Myocyte (in vitro differentiated cells): ENCODE results near the gene LRRTM2. TPM values are rescaled to one million over a fixed set of nuclear protein-coding genes. Genes with fewer than 3 reads are reported as not detected.
"Not testable (repeated sequence)": the region's sequence is repeated elsewhere in the genome, so short reads cannot be mapped to it uniquely, and the experiment has no call there.

Source experiments
- DNase-seq: peaks from one replicate; pipeline ENCODE4 v3.0.0-alpha.2; 2012; ENCODE audit warnings: low read depth
- polyA plus RNA-seq: library from polyadenylated mRNA; unstranded; fragments of >200 nt; gene quantifications from one replicate; pipeline ENCODE4 v1.2.1, GENCODE V29; 2012; ENCODE audit warnings: missing spikeins
- total RNA-seq: library from RNA; depleted of rRNA; stranded (reverse); fragments of >200 nt; gene quantifications from 2 replicates; pipeline ENCODE4 v1.2.3, GENCODE V29; 2014

LRRTM2 gene, protein sequence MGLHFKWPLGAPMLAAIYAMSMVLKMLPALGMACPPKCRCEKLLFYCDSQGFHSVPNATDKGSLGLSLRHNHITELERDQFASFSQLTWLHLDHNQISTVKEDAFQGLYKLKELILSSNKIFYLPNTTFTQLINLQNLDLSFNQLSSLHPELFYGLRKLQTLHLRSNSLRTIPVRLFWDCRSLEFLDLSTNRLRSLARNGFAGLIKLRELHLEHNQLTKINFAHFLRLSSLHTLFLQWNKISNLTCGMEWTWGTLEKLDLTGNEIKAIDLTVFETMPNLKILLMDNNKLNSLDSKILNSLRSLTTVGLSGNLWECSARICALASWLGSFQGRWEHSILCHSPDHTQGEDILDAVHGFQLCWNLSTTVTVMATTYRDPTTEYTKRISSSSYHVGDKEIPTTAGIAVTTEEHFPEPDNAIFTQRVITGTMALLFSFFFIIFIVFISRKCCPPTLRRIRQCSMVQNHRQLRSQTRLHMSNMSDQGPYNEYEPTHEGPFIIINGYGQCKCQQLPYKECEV
- not detected in 2 replicates for total RNA-seq
- polyA plus RNA-seq: 0.24 TPM

DNA sequence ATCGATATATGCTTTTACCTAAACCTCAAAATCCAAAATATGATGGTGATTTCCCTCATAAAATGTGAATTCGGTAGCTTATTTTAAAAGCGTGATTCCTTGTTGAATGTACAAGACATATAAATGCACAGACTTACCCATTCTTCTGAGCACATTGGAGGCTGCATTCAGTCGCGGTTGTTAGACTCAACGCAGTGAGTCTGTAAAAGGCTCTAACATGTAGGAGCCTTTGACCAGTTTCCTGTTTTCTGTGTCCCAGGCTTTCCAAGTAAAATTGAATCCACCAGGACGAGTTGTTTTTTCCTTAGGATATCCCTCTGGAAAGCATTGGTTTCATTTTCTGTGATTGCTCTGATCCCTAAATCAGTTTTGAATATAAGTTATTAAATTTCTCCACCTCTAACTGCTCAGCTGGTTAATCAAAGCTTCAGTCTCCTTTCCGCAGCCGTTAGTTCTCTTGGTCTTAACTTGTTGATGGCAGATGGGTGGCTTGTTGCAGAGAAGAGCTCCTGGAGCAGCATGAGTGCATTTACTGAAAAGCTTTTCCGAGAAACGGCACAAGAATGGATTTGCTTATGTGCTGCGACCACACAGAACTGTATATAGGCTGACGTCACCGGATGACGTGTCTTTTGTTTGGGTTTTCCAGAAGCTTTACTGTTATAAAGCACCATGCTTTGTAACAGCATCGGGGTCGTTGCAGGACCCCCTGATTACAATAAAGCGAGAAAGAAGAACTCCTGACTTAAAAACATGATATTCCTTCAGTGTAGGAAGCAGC is at the start of gene LRRTM2:
Gene LRRTM2 (minus strand): TSS at position 565 of the 781 bp plus-strand sequence. CDS start 424 bp downstream, at position 141.
- DNase-seq: no peak

DNA sequence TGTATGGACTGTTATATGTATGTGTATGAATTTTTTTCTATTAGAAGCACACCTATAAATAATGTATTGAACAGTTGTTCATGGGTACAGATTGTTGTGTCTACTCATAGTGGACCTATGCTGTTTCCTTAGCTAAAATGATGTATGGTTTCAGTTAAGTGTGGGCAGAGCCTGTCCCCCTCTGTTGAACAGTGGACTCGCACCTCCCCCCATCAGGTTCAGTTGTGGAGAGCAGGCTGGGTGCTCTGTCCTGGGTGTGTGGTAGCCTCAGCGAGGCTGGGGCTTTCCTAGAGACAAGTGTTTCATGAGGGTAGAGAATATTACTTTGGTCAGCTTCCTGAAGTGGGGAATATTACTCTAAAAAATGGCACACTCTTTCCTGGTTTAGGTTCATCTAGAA is 47.4 kb upstream of the LRRTM2 start:
- no peak for DNase-seq

DNA sequence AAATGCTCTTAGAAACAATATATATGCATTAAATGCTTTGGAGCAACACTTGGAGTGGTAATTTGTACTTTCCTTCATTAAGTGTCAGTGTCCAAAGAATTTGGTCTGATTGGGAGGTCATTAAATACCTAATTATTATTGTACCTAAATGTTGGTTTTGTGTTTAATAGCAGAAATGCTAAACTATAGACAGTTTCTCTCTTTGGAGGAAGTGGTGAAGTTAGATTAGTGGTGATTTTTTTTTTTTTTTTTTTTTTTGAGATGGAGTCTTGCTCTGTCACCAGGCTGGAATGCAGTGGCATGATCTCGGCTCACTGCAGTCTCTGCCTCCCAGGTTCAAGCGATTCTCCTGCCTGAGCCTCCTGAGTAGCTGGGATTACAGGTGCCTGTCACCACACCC is 46.2 kb upstream of the LRRTM2 start:
- DNase-seq: not testable (repeated sequence)

DNA sequence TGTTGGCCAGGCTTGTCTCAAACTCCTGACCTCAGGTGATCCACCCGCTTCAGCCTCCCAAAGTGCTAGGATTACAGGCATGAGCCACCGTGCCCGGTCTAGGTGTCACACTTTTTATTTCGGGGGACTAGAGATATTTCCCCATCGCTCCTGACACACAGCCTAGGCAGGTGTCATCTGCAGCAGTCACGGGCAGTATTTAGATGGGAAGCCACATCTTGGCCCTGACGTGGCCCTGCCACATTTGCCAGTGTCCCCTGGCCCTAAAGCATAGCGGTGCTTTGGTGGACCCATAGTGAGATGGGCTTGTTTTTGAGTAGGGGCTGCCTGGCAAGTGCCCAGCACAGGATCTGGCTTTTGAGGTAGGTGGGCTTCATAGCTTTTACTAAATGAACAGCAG is 45.0 kb upstream of the LRRTM2 start:
- DNase-seq: no peak

DNA sequence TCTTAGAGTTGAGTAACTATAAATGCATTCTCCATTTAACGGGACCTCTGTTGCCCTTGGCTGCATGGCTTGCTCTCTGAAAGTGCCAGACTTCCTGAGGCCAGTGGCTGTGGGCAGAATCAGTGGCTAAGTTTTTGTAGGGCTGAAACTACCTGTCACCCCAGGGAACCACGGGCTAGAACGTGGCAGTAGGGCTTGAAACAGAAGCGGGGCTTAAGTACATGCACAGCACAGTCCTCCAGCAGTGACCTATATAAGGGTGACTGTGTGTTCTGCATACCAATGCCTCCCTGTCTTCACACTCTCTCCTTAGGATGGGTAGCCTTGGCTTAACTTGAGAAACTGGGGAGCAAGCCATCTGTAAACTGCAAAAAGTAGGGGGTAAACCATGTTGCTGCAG is 43.6 kb upstream of the LRRTM2 start:
- DNase-seq: no peak

DNA sequence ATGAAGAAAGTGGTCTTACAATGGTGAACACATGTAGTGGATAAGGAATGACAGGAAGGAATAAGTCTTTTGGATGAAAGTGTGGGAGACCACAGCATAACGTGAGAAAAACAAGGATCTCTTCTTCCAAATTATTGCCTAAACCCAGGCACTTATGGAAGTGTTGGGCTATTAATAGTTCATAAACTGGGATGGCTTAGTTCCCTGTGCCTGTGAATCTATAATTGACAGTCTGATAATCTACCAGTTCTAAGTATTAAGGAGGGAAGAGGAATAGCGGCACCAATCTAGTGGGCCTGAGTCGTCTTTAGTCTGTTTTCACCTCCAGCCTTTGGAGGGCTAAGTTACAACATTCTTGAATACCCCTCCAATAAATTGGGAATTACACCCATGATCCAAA is 39.2 kb upstream of the LRRTM2 start:
- DNase-seq: no peak

DNA sequence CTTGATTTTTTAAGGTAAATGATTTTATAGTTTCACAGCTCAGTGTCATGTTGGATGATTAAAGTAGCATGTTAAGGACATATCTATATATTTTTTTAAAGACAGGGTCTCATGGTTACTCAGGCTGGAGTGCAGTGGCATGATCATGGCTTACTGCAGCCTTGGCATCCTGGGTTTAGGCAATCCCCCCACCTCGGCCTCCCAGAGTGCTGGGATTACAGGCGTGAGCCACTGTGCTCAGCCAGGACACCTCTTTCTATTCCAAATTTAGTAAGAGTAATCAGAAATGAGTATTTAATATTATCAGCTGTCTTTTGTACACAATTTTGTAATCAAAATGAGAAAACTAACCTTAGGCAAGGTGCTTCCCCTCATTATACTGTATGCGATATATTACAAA is 38.6 kb upstream of the LRRTM2 start:
- no peak for DNase-seq

DNA sequence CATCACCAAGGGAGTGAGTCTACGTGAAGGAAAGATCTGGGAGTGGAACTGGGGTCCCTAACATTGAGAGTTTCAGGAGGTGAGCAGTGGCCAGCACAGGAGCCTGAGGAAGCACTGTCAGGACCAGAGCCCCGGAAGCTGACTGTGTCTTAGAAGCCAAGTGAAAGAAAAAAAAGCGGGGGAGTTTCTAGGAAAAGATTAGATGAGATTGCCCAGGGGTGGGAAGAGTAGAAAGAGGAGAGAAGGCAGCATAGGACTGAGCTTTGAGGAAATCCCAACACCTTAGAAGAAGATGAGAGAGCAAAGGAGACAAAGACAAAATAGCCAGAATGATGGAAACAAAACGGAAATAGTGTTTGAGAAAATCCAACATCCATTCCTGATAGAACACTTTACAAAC is 37.0 kb upstream of the LRRTM2 start:
- DNase-seq: no peak

DNA sequence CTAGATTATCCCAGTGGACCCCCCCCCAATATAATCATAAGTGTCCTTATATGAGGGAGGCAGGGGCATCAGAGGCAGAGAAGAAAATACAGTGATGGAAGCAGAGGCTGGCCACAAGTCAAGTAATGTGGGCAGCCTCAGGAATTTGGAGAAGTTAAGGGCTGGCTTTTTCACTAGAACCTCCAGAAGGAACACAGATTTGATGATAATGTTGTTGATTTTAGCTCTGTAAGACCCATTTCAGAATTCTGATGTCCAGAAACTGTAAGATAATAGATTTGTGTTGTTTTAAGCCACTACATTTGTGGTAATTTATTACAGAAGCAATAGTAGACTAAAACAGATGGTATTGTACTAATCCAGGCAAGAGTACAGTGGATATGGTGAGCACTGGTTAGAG is 36.3 kb upstream of the LRRTM2 start:
- peak; percentile 38 for DNase-seq

DNA sequence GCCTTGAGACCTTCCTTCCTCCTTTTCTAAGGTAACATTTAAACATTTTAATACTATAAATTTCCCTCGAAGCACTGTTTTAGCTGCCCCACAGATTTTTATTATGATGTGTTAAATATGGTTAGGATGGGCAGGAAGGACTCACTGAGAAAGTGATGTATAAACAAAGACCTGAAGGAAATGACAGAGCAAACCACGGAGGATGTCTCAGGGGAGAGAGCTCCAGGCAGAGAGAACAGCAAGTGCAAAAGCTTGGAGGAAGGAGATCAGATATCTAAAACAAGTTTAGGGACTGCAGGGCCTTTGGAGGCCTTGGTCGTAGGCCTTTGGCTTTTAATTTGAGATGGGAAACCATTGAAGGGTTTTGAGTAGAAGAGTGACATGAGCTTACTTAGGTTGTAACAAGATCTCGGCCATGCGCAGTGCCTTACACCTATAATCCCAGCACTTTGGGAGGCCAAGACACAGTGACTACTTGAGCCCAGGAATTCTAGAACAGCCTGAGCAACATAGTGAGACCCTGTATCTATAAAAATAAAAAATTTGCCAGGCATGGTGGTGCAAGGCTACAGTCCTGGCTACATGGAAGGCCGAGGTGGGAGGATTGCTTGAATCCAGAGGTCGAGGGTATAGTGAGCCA is 35.5 kb upstream of the LRRTM2 start:
- peak; percentile 60 for DNase-seq

DNA sequence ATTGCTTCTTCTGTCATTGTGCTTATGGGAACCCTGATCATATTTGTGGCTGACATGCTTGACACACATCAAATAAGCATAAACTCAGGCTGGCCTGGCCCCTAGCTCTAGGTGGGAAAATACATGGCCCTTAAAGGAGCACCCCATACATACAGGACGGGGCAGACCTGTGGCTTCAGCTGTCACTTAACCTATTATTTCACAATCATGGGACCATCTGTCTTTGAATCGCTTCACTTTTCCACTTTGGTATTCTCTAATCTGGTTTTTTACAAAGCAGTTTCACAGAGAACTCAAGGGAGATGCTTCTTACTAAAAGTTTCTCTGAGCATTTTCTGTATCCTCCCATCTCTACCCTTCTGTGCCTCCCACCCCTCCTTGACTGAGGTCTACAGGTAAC is 34.6 kb upstream of the LRRTM2 start:
- no peak for DNase-seq

DNA sequence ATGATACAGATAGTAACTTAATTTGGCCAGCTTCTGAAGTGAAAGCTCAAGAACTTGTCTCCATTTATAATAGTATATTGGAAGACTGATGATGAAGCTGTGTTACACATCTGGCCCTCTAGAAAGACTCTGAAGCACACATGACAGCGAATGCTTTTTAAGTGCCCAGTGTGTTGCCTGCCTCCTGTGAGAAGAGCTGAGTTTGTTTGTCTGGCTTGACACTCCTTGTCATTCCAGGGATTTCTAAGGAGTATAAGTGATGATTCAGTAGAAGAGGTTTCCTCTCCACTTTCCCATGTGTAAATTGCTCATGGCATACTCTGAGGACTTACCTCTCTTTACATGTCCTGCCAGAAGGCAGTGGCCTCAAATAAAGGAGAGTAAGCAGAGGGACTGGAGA is 30.4 kb upstream of the LRRTM2 start:
- DNase-seq: peak; percentile 68

DNA sequence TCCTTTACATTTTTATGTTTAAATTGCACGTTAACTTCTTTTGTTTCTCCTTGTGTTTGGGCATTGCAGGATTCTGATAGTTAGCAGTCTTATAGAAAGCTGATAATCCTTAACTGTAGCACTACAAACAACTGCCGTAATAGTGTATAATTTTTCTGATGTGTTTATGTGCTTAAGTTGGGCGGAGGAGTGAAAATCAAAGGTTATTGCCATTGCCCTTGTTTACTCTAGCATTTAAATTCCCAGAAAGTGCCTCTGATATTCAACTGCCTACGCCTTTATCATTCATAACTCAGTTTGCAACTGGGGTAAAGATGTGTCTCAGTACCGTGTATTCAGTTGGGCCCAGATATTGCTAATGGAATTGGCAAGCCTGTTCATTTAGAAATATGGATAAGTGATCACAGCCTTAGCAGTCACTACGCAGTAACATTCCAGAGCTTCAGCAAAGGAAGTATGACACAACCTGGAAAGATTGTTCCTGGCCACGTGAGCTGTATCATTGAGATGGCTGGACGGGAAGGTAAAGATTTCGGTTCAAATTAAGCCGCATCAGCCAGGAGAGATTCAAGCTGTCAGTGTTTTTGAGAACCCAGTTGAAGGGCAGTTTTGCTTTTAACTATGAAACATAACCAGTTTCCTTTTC is 28.1 kb upstream of the LRRTM2 start:
- no peak for DNase-seq

DNA sequence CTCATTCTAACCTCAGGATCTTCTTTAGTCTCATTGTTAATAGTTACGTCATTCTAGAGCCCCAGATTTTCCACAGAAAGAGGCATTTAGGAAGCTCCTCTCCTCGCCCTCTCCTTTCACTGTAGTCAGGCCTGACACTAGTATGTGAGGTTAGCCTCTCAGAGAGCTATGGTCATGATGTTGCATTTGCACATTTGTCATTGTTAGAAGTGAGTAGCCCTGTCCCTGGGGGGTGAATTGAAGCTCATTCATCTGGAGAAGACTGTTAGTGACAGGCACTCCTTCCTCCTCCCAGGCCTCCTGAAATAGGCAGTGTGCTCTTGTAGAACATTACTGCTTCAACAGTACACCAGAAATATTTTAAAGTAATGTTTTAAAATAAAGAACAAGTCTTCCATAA is 26.6 kb upstream of the LRRTM2 start:
- DNase-seq: peak; percentile 10

DNA sequence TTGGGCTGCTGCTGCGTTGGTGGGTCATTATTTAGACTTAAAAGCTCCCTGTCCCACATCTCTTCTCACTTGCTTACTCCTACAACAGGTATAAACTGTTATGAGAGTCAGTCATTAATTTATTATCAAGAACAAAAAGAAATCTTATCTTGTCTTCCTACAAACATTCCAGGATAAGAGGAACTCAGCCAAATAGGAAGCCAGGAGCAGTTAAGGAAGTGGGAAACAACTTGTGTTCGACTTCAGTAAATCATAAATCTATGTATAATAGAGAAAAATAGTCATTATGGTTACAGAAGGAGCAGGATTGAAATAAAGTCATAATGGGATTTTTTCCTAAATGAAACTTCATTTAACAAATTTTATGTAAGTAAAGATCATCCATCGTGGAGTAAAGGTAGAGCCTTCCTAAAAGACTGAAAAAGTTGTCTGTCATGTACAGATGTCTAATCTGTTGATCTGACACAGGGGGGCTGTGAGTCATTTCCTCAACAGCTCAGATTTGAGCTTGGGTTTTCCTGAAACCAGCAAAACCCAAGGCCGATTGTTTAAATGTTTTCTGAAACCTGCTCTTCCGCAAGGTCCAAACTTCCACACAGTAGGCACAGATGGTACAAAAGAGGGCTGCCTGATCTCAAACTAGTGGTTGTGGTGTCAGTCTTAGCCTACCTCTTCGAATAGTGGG is 25.3 kb upstream of the LRRTM2 start:
- DNase-seq: no peak

DNA sequence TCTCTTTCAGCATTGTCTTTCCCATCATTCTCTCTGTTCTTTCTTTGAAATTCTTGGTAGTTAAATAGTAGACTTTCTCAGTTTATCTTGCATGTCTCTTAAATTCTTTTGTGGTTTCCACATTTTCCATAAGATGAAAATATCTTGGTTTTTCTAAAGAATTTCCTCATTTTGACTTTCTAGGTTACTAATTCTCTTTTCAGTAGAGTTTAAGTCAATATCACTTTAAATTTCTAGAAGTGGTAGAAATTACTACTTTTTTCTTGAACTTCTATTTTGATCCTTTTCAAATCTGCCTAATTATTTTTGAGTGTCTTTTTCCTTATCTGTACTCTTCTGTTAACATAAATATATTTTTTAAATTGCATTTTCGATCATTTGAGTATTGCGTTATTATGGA is 23.6 kb upstream of the LRRTM2 start:
- no peak for DNase-seq

DNA sequence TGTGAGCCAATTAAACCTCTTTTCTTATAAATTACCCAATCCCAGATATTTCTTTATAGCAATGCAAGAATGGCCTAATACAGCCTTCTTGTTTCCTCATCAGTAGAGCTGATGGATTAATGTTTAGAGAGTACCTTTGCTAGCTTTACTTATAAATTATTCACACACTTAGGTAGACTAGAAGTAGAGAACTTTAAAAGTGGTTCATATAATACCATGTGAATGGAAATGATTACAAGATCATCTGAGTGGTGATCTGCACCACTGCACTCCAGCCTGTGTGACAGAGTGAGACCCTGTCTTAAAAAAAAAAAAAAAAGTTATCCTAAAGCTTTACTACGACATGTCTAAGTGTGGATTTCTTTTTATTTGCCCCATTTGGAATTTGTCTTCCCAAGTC is 23.2 kb upstream of the LRRTM2 start:
- DNase-seq: no peak

DNA sequence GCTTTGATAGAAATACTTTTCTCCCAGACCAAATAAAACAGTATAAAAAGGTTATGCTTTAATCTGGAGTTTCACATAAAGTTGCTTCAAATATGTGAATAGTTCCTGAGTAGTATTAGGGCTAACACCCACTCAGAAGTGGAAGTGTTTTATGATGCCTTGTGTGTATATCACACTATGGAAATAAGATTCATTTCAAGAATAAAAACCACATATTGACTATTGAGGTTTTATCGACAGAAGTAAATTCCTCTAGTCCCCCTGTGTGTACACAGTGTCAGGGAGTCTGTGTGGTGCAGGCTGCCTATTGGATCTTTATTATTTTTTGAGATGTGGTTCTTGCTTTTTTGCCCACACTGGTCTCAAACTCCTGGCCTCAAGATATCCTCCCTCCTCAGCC is 20.8 kb upstream of the LRRTM2 start:
- no peak for DNase-seq

DNA sequence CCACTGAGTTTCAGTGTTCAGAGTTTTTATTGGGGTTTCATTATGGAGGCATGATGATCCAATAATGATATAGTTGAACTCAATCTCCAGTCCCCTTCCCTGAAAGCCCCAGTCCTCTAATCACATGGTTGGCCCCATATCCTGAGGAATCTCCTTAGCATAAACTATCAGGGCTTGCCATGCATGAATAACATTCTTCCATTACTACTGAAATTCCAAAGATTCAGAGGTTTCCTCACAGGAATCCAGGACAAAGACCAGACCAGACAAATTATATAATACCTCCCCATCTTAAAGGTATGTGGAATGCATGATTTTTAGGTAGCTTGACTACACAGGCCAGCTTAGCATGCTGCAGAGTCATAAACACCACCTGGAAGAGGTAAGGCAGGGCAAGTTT is 15.5 kb upstream of the LRRTM2 start:
- no peak for DNase-seq

DNA sequence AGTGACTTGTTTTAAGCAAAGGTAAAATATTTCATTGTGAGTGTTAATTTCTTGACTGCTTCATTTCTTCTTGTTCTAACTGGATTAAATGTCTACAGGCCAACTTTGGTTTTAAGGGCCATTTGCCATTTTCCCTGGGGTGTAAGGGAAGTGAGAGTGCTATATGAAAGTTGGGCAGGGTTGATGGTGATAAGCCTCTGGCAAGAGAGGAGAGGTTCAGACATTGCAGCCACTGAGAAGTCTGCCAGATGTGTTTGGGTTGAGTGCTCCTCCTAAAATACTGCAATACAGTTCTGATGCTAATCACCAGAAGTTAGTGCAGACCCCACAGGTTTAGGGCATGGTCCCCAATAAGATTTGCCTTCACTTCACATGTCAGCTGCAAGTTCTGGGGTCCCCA is 14.9 kb upstream of the LRRTM2 start:
- no peak for DNase-seq

DNA sequence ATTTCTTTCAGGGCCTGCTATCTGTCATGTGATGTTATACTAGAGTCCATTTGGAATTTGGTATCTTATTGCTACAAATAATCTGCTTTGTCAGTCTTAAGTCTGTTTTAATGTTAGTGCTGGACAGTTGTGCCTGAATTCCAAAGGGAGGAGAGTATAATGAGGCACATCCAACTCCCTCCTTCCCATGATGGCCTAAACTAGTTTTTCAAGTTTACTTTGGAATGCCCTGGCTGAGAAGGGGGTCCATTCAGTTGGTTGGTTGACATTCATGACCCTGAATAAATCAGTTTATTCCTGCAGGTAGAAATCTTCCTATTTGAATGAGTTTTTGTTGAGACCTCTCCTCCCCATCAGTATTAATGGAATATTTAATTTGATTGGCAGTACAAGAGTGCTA is 9.4 kb upstream of the LRRTM2 start:
- DNase-seq: no peak
